ENCODE measurements around the gene EIF4E2.

EIF4E2 gene

GRCh38 chr2:232503809-232504323 lies 46.6 kb upstream of the EIF4E2 start:
- no peaks in the 10 kb centered on the region for H3K36me3 ChIP-seq
- H3K27ac ChIP-seq, result no peak overlapping the region
- H3K9me3 ChIP-seq, result no peaks in the 10 kb centered on the region
- TF ChIP-seq CTCF (IDR thresholded peaks at IDR 0.05), result no peak
- H3K27me3 ChIP-seq, result peaks cover 91% of the 10 kb centered on the region
- no peaks in the 10 kb centered on the region for H3K4me1 ChIP-seq (ENCODE audit: control insufficient read depth in 1 of 2, insufficient read depth in 1 of 2, low read depth in 1 of 2, low read length in 1 of 2)
- H3K4me3 ChIP-seq (ENCODE audit: low read depth in 1 of 2, low read length in 1 of 2), result no peak overlapping the region

- Histone ChIP-seq H3K36me3 (no peaks in the 10 kb centered on the region), H3K4me1 (ENCODE audit: control insufficient read depth in 1 of 2, insufficient read depth in 1 of 2, low read depth in 1 of 2, low read length in 1 of 2) (no peaks in the 10 kb centered on the region), H3K4me3 (ENCODE audit: low read depth in 1 of 2, low read length in 1 of 2) (no peak overlapping the region), H3K9me3 (no peaks in the 10 kb centered on the region), H3K27ac (no peak overlapping the region), H3K27me3 (peaks cover 86% of the 10 kb centered on the region)
- no peak for TF ChIP-seq CTCF (IDR thresholded peaks at IDR 0.05)
Observed at GRCh38 chr2:232504438-232504837, 46.1 kb upstream of the EIF4E2 start.

GRCh38 chr2:232505856-232506255 lies 44.6 kb upstream of the EIF4E2 start:
- peaks cover 71% of the 10 kb centered on the region for H3K27me3 ChIP-seq
- TF ChIP-seq CTCF (IDR thresholded peaks at IDR 0.05), result no peak
- H3K27ac ChIP-seq, result no peak overlapping the region
- no peaks in the 10 kb centered on the region for H3K4me1 ChIP-seq (ENCODE audit: control insufficient read depth in 1 of 2, insufficient read depth in 1 of 2, low read depth in 1 of 2, low read length in 1 of 2)
- H3K36me3 ChIP-seq, result no peaks in the 10 kb centered on the region
- H3K4me3 ChIP-seq (ENCODE audit: low read depth in 1 of 2, low read length in 1 of 2), result no peak overlapping the region
- no peaks in the 10 kb centered on the region for H3K9me3 ChIP-seq

- Histone ChIP-seq H3K4me3 (ENCODE audit: low read depth in 1 of 2, low read length in 1 of 2) (no peak overlapping the region), H3K4me1 (ENCODE audit: control insufficient read depth in 1 of 2, insufficient read depth in 1 of 2, low read depth in 1 of 2, low read length in 1 of 2) (no peaks in the 10 kb centered on the region), H3K27me3 (peaks cover 68% of the 10 kb centered on the region), H3K36me3 (no peaks in the 10 kb centered on the region), H3K9me3 (no peaks in the 10 kb centered on the region), H3K27ac (no peak overlapping the region)
- no peak for TF ChIP-seq CTCF (IDR thresholded peaks at IDR 0.05)
Observed at GRCh38 chr2:232506709-232507108, 43.8 kb upstream of the EIF4E2 start.

GRCh38 chr2:232508251-232508650 lies 42.2 kb upstream of the EIF4E2 start:
- peaks cover 55% of the 10 kb centered on the region for H3K27me3 ChIP-seq
- H3K9me3 ChIP-seq, result no peaks in the 10 kb centered on the region
- no peak for TF ChIP-seq CTCF (IDR thresholded peaks at IDR 0.05)
- H3K4me3 ChIP-seq (ENCODE audit: low read depth in 1 of 2, low read length in 1 of 2), result no peak overlapping the region
- no peaks in the 10 kb centered on the region for H3K4me1 ChIP-seq (ENCODE audit: control insufficient read depth in 1 of 2, insufficient read depth in 1 of 2, low read depth in 1 of 2, low read length in 1 of 2)
- no peaks in the 10 kb centered on the region for H3K36me3 ChIP-seq
- H3K27ac ChIP-seq, result no peak overlapping the region

Data from neutrophil (primary cell).